ENCODE results near the gene ASPHD1. TPM values are rescaled to one million over a fixed set of nuclear protein-coding genes. Genes with fewer than 3 reads are reported as not detected.

The ASPHD1 gene
- total RNA-seq, 1 donor from 2014 or later: 3.2 TPM

GRCh38 chr16:29921034-29921385 is 20.7 kb downstream of the ASPHD1 start:
- peaks cover 26% of the 10 kb centered on the region for H3K4me1 Mint-ChIP-seq (ENCODE audit: low read depth)
- H3K27me3 Mint-ChIP-seq (ENCODE audit: low read depth): no peaks in the 10 kb centered on the region
- H3K4me3 Mint-ChIP-seq (ENCODE audit: unreplicated experiment): no peak overlapping the region
- TF ChIP-seq, protein P1, sequence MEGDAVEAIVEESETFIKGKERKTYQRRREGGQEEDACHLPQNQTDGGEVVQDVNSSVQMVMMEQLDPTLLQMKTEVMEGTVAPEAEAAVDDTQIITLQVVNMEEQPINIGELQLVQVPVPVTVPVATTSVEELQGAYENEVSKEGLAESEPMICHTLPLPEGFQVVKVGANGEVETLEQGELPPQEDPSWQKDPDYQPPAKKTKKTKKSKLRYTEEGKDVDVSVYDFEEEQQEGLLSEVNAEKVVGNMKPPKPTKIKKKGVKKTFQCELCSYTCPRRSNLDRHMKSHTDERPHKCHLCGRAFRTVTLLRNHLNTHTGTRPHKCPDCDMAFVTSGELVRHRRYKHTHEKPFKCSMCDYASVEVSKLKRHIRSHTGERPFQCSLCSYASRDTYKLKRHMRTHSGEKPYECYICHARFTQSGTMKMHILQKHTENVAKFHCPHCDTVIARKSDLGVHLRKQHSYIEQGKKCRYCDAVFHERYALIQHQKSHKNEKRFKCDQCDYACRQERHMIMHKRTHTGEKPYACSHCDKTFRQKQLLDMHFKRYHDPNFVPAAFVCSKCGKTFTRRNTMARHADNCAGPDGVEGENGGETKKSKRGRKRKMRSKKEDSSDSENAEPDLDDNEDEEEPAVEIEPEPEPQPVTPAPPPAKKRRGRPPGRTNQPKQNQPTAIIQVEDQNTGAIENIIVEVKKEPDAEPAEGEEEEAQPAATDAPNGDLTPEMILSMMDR (IDR thresholded peaks at IDR 0.05): no peak
- H3K36me3 Mint-ChIP-seq (ENCODE audit: low read depth): peaks cover 12% of the 10 kb centered on the region
- no peaks in the 10 kb centered on the region for H3K9me3 Mint-ChIP-seq (ENCODE audit: low read depth)
- H3K27ac Mint-ChIP-seq (ENCODE audit: unreplicated experiment): no peak overlapping the region
- DNase-seq (ENCODE audit: low spot score): no peak

DNA sequence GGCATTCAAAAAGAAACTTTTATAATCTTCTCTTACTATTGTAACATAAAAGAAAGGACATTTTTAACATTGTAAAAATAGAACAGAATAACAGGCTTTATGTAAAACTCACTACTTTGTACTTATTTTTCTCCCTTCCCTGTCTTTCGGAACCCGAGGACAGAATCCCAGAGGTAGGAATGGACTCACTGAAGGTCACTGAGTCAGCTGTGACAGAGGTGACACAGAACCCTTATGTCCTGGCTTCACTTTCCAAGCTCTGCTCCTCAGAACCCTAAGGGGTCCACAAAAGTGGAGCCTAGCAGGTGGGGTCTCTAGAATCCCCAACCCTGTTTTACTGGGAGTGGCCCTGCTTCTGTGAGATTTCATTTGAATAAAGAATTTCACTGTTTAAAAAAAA is 22.0 kb downstream of the ASPHD1 start:
- no peak overlapping the region for H3K4me3 Mint-ChIP-seq (ENCODE audit: unreplicated experiment)

GRCh38 chr16:29922986-29923501 is 22.8 kb downstream of the ASPHD1 start:
- Mint-ChIP-seq H3K27ac (ENCODE audit: unreplicated experiment) (no peak overlapping the region), H3K4me3 (ENCODE audit: unreplicated experiment) (no peak overlapping the region)

More for the DNA sequence above, 22.0 kb downstream of the ASPHD1 start:
- peak overlapping the region; percentile 12 for H3K27ac Mint-ChIP-seq (ENCODE audit: unreplicated experiment)
- TF ChIP-seq, protein P1 (IDR thresholded peaks at IDR 0.05): no peak
- peaks cover 39% of the 10 kb centered on the region for H3K4me1 Mint-ChIP-seq (ENCODE audit: low read depth)
- no peaks in the 10 kb centered on the region for H3K9me3 Mint-ChIP-seq (ENCODE audit: low read depth)
- peaks cover 10% of the 10 kb centered on the region for H3K36me3 Mint-ChIP-seq (ENCODE audit: low read depth)
- H3K27me3 Mint-ChIP-seq (ENCODE audit: low read depth): no peaks in the 10 kb centered on the region
- no peak for DNase-seq (ENCODE audit: low spot score)

GRCh38 chr16:29925105-29925756 is 24.9 kb downstream of the ASPHD1 start:
- H3K27ac Mint-ChIP-seq (ENCODE audit: unreplicated experiment): peak overlapping the region; percentile 75

More at GRCh38 chr16:29922986-29923501, 22.8 kb downstream of the ASPHD1 start:
- peaks cover 10% of the 10 kb centered on the region for H3K36me3 Mint-ChIP-seq (ENCODE audit: low read depth)
- peak; percentile 89 for DNase-seq (ENCODE audit: low spot score)
- TF ChIP-seq, protein P1 (IDR thresholded peaks at IDR 0.05): no peak
- peaks cover 44% of the 10 kb centered on the region for H3K4me1 Mint-ChIP-seq (ENCODE audit: low read depth)
- no peaks in the 10 kb centered on the region for H3K27me3 Mint-ChIP-seq (ENCODE audit: low read depth)
- H3K9me3 Mint-ChIP-seq (ENCODE audit: low read depth): no peaks in the 10 kb centered on the region

More at GRCh38 chr16:29925105-29925756, 24.9 kb downstream of the ASPHD1 start:
- H3K4me1 Mint-ChIP-seq (ENCODE audit: low read depth): peaks cover 44% of the 10 kb centered on the region
- TF ChIP-seq, protein P1 (IDR thresholded peaks at IDR 0.05): no peak
- no peaks in the 10 kb centered on the region for H3K9me3 Mint-ChIP-seq (ENCODE audit: low read depth)
- H3K27me3 Mint-ChIP-seq (ENCODE audit: low read depth): no peaks in the 10 kb centered on the region
- no peak for DNase-seq (ENCODE audit: low spot score)
- H3K36me3 Mint-ChIP-seq (ENCODE audit: low read depth): peaks cover 10% of the 10 kb centered on the region
- H3K4me3 Mint-ChIP-seq (ENCODE audit: unreplicated experiment): peak overlapping the region; percentile 93

All from chondrocyte (in vitro differentiated cells).